ENCODE results near the gene TANC1. TPM values are rescaled to one million over a fixed set of nuclear protein-coding genes. Genes with fewer than 3 reads are reported as not detected.

The TANC1 gene
- polyA plus RNA-seq, 1 donor from 2014 or later, result 0.37 TPM

DNA sequence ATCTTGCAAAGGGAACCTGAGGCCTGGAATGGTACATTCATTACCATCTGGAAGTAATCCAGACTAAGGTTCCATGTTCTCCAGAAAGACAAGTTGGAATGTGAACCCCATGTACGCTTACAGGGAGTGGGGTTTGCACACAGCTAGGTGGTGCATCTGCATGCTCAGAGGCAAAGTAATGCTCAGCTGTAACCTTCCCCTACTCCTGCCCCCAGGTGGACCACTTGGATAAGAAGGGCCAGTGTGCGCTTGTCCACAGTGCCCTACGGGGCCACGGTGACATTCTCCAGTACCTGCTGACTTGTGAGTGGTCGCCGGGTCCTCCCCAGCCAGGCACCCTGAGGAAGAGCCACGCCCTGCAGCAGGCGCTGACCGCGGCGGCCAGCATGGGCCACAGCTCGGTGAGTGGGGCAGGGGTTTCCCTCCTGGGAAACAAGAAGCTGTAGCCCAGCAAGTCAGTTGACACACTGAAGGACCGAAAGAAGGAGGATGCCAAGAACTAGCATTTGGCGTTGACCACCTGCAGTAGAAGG is 228.0 kb downstream of the TANC1 start:
- Histone ChIP-seq H3K36me3 (ENCODE audit: insufficient read depth, low read length) (no peaks in the 10 kb centered on the region), H3K27ac (ENCODE audit: low read length) (no peak overlapping the region), H3F3A (ENCODE audit: insufficient read depth, low read length, poor library complexity, severe bottlenecking) (no peaks in the 10 kb centered on the region), H3K4me2 (ENCODE audit: low read length) (no peak overlapping the region), H3K27me3 (ENCODE audit: insufficient read depth, low read depth, low read length) (no peaks in the 10 kb centered on the region), H2AFZ (ENCODE audit: low read depth, low read length) (no peak overlapping the region), H3K4me3 (ENCODE audit: low read length) (no peak overlapping the region), H3K9me3 (ENCODE audit: low read length) (no peaks in the 10 kb centered on the region), H3K9ac (ENCODE audit: low read length) (no peak overlapping the region), H4K20me1 (ENCODE audit: insufficient read depth) (no peaks in the 10 kb centered on the region), H3K79me2 (replicated peaks; ENCODE audit: insufficient read depth, low read length) (no peaks in the 10 kb centered on the region), H3K9me2 (ENCODE audit: insufficient read depth, low read length) (no peaks in the 10 kb centered on the region)
- TF ChIP-seq EZH2 (IDR thresholded peaks at IDR 0.05; ENCODE audit: borderline replicate concordance, insufficient read depth, low read length, poor library complexity, severe bottlenecking) (no peak), EP300 (conservative IDR thresholded peaks at IDR 0.05; ENCODE audit: poor library complexity, severe bottlenecking) (no peak), RAD21 (conservative IDR thresholded peaks at IDR 0.05) (no peak), SMC3 (conservative IDR thresholded peaks at IDR 0.05; ENCODE audit: poor library complexity) (no peak), POLR2AphosphoS5 (IDR thresholded peaks at IDR 0.05) (no peak), MXI1 (conservative IDR thresholded peaks at IDR 0.05; ENCODE audit: poor library complexity, severe bottlenecking) (no peak), CTCF (IDR thresholded peaks at IDR 0.05; ENCODE audit: poor library complexity, severe bottlenecking) (no peak), TAF1 (IDR thresholded peaks at IDR 0.05; ENCODE audit: low read depth) (no peak)
- TF ChIP-seq, protein P1, sequence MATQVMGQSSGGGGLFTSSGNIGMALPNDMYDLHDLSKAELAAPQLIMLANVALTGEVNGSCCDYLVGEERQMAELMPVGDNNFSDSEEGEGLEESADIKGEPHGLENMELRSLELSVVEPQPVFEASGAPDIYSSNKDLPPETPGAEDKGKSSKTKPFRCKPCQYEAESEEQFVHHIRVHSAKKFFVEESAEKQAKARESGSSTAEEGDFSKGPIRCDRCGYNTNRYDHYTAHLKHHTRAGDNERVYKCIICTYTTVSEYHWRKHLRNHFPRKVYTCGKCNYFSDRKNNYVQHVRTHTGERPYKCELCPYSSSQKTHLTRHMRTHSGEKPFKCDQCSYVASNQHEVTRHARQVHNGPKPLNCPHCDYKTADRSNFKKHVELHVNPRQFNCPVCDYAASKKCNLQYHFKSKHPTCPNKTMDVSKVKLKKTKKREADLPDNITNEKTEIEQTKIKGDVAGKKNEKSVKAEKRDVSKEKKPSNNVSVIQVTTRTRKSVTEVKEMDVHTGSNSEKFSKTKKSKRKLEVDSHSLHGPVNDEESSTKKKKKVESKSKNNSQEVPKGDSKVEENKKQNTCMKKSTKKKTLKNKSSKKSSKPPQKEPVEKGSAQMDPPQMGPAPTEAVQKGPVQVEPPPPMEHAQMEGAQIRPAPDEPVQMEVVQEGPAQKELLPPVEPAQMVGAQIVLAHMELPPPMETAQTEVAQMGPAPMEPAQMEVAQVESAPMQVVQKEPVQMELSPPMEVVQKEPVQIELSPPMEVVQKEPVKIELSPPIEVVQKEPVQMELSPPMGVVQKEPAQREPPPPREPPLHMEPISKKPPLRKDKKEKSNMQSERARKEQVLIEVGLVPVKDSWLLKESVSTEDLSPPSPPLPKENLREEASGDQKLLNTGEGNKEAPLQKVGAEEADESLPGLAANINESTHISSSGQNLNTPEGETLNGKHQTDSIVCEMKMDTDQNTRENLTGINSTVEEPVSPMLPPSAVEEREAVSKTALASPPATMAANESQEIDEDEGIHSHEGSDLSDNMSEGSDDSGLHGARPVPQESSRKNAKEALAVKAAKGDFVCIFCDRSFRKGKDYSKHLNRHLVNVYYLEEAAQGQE (IDR thresholded peaks at IDR 0.05; ENCODE audit: borderline replicate concordance), result no peak

DNA sequence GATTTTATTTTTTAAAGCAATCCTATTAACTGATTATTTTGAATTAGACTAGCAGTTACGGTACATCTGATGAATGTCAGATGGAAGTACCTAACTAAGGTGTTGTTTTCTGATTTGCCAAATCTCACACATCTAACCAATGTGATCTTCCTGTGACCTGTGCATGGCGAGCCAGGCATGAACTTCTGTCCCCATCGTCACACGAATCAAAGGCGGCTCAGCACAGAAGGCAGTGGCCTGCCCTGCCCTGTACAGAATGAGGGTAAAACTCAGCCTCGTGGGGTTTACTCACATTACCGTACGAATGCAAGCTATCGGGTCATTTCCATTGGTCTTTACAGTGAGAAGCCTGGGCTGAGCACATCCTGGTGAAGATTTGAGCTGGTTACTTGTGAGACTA is 230.8 kb downstream of the TANC1 start:
- H3K27ac ChIP-seq (ENCODE audit: low read length), result no peak overlapping the region
- H3K4me2 ChIP-seq (ENCODE audit: low read length), result no peak overlapping the region
- no peaks in the 10 kb centered on the region for H4K20me1 ChIP-seq (ENCODE audit: insufficient read depth)
- no peaks in the 10 kb centered on the region for H3K9me3 ChIP-seq (ENCODE audit: low read length)
- TF ChIP-seq POLR2AphosphoS5 (IDR thresholded peaks at IDR 0.05) (no peak), CTCF (IDR thresholded peaks at IDR 0.05; ENCODE audit: poor library complexity, severe bottlenecking) (no peak), TAF1 (IDR thresholded peaks at IDR 0.05; ENCODE audit: low read depth) (no peak), SMC3 (conservative IDR thresholded peaks at IDR 0.05; ENCODE audit: poor library complexity) (no peak), MXI1 (conservative IDR thresholded peaks at IDR 0.05; ENCODE audit: poor library complexity, severe bottlenecking) (no peak), RAD21 (conservative IDR thresholded peaks at IDR 0.05) (no peak), EP300 (conservative IDR thresholded peaks at IDR 0.05; ENCODE audit: poor library complexity, severe bottlenecking) (no peak), EZH2 (IDR thresholded peaks at IDR 0.05; ENCODE audit: borderline replicate concordance, insufficient read depth, low read length, poor library complexity, severe bottlenecking) (no peak)
- TF ChIP-seq, protein P1 (IDR thresholded peaks at IDR 0.05; ENCODE audit: borderline replicate concordance), result no peak
- H3K9ac ChIP-seq (ENCODE audit: low read length), result no peak overlapping the region
- no peak overlapping the region for H3K4me3 ChIP-seq (ENCODE audit: low read length)
- no peaks in the 10 kb centered on the region for H3K36me3 ChIP-seq (ENCODE audit: insufficient read depth, low read length)
- no peaks in the 10 kb centered on the region for H3K27me3 ChIP-seq (ENCODE audit: insufficient read depth, low read depth, low read length)
- H2AFZ ChIP-seq (ENCODE audit: low read depth, low read length), result no peak overlapping the region
- H3K9me2 ChIP-seq (ENCODE audit: insufficient read depth, low read length), result no peaks in the 10 kb centered on the region
- no peaks in the 10 kb centered on the region for H3K79me2 ChIP-seq (replicated peaks; ENCODE audit: insufficient read depth, low read length)
- H3F3A ChIP-seq (ENCODE audit: insufficient read depth, low read length, poor library complexity, severe bottlenecking), result no peaks in the 10 kb centered on the region

Measured in neural cell (in vitro differentiated cells).